ENCODE data around the gene ESRRG.

Gene ESRRG

DNA sequence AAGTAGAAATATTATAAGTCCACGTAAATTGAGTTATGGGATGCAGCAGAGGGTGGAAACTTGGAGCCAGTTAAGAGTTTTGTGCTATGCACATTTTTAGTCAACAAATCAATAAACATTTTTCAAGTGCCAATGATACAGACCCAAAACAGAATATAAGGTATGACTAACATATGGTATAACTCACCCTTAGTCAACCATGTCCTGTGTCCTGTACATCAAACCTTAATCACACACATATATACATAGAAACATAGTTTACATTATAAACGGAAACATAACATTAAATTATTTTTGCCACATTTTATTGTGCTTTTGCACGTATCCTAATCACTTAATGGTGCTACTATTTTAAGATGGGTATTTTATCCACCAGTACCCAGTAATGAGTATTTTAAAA, 163.9 kb downstream of the ESRRG start:
- no peaks in the 10 kb centered on the region for H3F3A ChIP-seq (ENCODE audit: insufficient read depth, low read length)
- no peak overlapping the region for H3K27ac ChIP-seq (ENCODE audit: low read length)
- no peak for DNase-seq
- no peaks in the 10 kb centered on the region for H3K4me1 ChIP-seq (ENCODE audit: low read length)
- no peaks in the 10 kb centered on the region for H3K27me3 ChIP-seq (replicated peaks; ENCODE audit: insufficient read depth, low read length)
- TF ChIP-seq EZH2phosphoT487 (IDR thresholded peaks at IDR 0.05; ENCODE audit: low read length) (no peak), EZH2 (optimal IDR thresholded peaks at IDR 0.05; ENCODE audit: low read depth, low read length) (no peak)
- TF ChIP-seq, protein P1, sequence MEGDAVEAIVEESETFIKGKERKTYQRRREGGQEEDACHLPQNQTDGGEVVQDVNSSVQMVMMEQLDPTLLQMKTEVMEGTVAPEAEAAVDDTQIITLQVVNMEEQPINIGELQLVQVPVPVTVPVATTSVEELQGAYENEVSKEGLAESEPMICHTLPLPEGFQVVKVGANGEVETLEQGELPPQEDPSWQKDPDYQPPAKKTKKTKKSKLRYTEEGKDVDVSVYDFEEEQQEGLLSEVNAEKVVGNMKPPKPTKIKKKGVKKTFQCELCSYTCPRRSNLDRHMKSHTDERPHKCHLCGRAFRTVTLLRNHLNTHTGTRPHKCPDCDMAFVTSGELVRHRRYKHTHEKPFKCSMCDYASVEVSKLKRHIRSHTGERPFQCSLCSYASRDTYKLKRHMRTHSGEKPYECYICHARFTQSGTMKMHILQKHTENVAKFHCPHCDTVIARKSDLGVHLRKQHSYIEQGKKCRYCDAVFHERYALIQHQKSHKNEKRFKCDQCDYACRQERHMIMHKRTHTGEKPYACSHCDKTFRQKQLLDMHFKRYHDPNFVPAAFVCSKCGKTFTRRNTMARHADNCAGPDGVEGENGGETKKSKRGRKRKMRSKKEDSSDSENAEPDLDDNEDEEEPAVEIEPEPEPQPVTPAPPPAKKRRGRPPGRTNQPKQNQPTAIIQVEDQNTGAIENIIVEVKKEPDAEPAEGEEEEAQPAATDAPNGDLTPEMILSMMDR (IDR thresholded peaks at IDR 0.05; ENCODE audit: low read length): no peak
- no peaks in the 10 kb centered on the region for H3K9me3 ChIP-seq (replicated peaks; ENCODE audit: insufficient read depth, low read length)
- H3K4me2 ChIP-seq (ENCODE audit: low read depth, low read length): no peak overlapping the region
- H3K9me2 ChIP-seq (replicated peaks; ENCODE audit: insufficient read depth, low read length): no peaks in the 10 kb centered on the region
- no peak overlapping the region for H3K4me3 ChIP-seq (ENCODE audit: low read length)
- no peaks in the 10 kb centered on the region for H4K20me1 ChIP-seq (ENCODE audit: insufficient read depth, low read length)
- H3K79me2 ChIP-seq (ENCODE audit: low read length): no peaks in the 10 kb centered on the region
- H2AFZ ChIP-seq (ENCODE audit: low read length): no peak overlapping the region
- no peak overlapping the region for H3K9ac ChIP-seq (ENCODE audit: low read length)
- H3K36me3 ChIP-seq (replicated peaks; ENCODE audit: insufficient read depth, low read length): no peaks in the 10 kb centered on the region

DNA sequence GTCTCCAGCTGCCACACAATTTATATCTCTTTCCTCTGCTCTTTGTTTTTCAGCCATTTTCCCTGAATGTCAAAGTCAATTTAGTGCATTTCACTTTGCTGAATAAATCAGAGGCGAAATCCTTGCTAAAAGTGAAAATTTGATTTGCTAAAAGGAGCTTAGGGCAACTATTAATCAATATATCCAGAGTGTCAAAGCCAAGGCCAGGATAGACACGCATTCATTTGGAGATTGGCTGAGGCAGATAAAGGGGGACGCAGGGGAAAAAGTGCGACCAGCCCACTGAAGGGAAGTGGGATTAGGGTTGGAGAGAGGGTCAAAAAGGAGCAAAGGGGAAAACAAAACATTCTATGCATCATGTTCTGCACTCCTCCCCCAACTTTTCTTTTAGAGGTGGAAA, 167.6 kb downstream of the ESRRG start:
- no peaks in the 10 kb centered on the region for H3F3A ChIP-seq (ENCODE audit: insufficient read depth, low read length)
- no peaks in the 10 kb centered on the region for H3K9me3 ChIP-seq (replicated peaks; ENCODE audit: insufficient read depth, low read length)
- no peak overlapping the region for H3K27ac ChIP-seq (ENCODE audit: low read length)
- no peaks in the 10 kb centered on the region for H3K9me2 ChIP-seq (replicated peaks; ENCODE audit: insufficient read depth, low read length)
- H3K4me2 ChIP-seq (ENCODE audit: low read depth, low read length): no peak overlapping the region
- no peak overlapping the region for H2AFZ ChIP-seq (ENCODE audit: low read length)
- no peak overlapping the region for H3K9ac ChIP-seq (ENCODE audit: low read length)
- no peaks in the 10 kb centered on the region for H3K4me1 ChIP-seq (ENCODE audit: low read length)
- no peaks in the 10 kb centered on the region for H4K20me1 ChIP-seq (ENCODE audit: insufficient read depth, low read length)
- no peak for DNase-seq
- TF ChIP-seq, protein P1 (IDR thresholded peaks at IDR 0.05; ENCODE audit: low read length): no peak
- TF ChIP-seq EZH2 (optimal IDR thresholded peaks at IDR 0.05; ENCODE audit: low read depth, low read length): no peak
- TF ChIP-seq EZH2phosphoT487 (IDR thresholded peaks at IDR 0.05; ENCODE audit: low read length): no peak
- H3K4me3 ChIP-seq (ENCODE audit: low read length): no peak overlapping the region
- H3K79me2 ChIP-seq (ENCODE audit: low read length): no peaks in the 10 kb centered on the region
- no peaks in the 10 kb centered on the region for H3K27me3 ChIP-seq (replicated peaks; ENCODE audit: insufficient read depth, low read length)
- no peaks in the 10 kb centered on the region for H3K36me3 ChIP-seq (replicated peaks; ENCODE audit: insufficient read depth, low read length)

DNA sequence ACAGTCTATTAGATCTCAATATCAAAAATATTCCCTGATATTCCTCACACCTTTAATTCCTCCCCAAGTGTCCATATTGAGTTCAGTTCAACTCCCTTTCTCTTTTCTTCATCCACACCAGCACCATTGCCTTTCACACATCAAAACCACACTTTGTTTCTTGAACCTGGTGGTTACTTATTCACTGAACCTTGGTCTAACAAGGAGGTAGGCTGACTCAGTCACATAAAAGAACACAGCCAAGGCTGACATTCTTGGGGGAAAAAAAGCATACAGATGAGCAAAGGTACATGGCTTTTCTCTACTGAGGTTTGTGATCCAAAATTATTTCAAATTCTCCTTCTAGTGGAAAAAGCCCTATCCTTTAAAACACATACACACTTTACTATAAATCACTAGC, 168.3 kb downstream of the ESRRG start:
- Histone ChIP-seq H3K9me3 (replicated peaks; ENCODE audit: insufficient read depth, low read length) (no peaks in the 10 kb centered on the region), H3K79me2 (ENCODE audit: low read length) (no peaks in the 10 kb centered on the region), H3F3A (ENCODE audit: insufficient read depth, low read length) (no peaks in the 10 kb centered on the region), H3K27me3 (replicated peaks; ENCODE audit: insufficient read depth, low read length) (no peaks in the 10 kb centered on the region), H4K20me1 (ENCODE audit: insufficient read depth, low read length) (no peaks in the 10 kb centered on the region), H3K36me3 (replicated peaks; ENCODE audit: insufficient read depth, low read length) (no peaks in the 10 kb centered on the region), H3K4me3 (ENCODE audit: low read length) (no peak overlapping the region), H3K9me2 (replicated peaks; ENCODE audit: insufficient read depth, low read length) (no peaks in the 10 kb centered on the region), H3K4me2 (ENCODE audit: low read depth, low read length) (no peak overlapping the region), H3K4me1 (ENCODE audit: low read length) (no peaks in the 10 kb centered on the region), H3K27ac (ENCODE audit: low read length) (no peak overlapping the region), H2AFZ (ENCODE audit: low read length) (no peak overlapping the region), H3K9ac (ENCODE audit: low read length) (no peak overlapping the region)
- TF ChIP-seq EZH2 (optimal IDR thresholded peaks at IDR 0.05; ENCODE audit: low read depth, low read length) (no peak), EZH2phosphoT487 (IDR thresholded peaks at IDR 0.05; ENCODE audit: low read length) (no peak)
- TF ChIP-seq, protein P1 (IDR thresholded peaks at IDR 0.05; ENCODE audit: low read length): no peak
- no peak for DNase-seq

Measured in MM.1S (cell line).